Measurements from ENCODE around the gene SYNJ2.

Gene SYNJ2

DNA sequence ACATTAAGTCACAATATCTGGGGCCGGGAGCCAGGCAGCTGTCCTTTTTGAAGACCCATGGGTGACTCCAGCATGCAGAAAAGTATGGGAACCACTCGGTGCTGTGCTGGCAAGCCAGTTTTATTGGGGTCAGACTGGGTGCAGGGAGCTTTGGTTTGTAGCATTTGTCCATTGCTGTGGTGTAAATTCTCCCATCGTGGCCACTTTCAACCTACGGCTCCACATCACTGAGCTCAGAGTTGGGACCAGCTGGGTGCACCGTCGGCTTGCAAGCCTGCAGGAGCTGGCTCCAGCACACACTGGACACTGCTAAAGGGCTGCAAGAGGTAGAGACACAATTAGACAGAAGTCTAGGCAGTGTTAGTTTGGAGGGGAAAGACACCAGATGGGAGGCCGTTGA is 66.9 kb downstream of the SYNJ2 start:
- Histone ChIP-seq H3K36me3 (ENCODE audit: insufficient read depth) (no peaks in the 10 kb centered on the region), H3K27me3 (ENCODE audit: insufficient read depth, low read depth) (no peaks in the 10 kb centered on the region), H3K27ac (no peak overlapping the region), H3K9ac (no peak overlapping the region), H3K79me2 (ENCODE audit: insufficient read depth, low read depth) (no peaks in the 10 kb centered on the region), H3K4me1 (ENCODE audit: low read depth, poor library complexity, severe bottlenecking) (no peaks in the 10 kb centered on the region), H4K20me1 (ENCODE audit: insufficient read depth) (no peaks in the 10 kb centered on the region), H2AFZ (ENCODE audit: low read depth) (no peak overlapping the region), H3K4me2 (no peak overlapping the region), H3K4me3 (IDR thresholded peaks at IDR 0.05; ENCODE audit: insufficient read depth, low read depth, low read length) (no peak overlapping the region)
- TF ChIP-seq CTCF (conservative IDR thresholded peaks at IDR 0.05; ENCODE audit: low read depth, low read length) = no peak

- no peaks in the 10 kb centered on the region for H3K4me1 ChIP-seq (ENCODE audit: low read depth, poor library complexity, severe bottlenecking)
- no peak overlapping the region for H3K27ac ChIP-seq
- H4K20me1 ChIP-seq (ENCODE audit: insufficient read depth) = no peaks in the 10 kb centered on the region
- H3K9ac ChIP-seq = no peak overlapping the region
- H3K27me3 ChIP-seq (ENCODE audit: insufficient read depth, low read depth) = no peaks in the 10 kb centered on the region
- no peaks in the 10 kb centered on the region for H3K36me3 ChIP-seq (ENCODE audit: insufficient read depth)
- H3K4me3 ChIP-seq (IDR thresholded peaks at IDR 0.05; ENCODE audit: insufficient read depth, low read depth, low read length) = no peak overlapping the region
- no peak overlapping the region for H3K4me2 ChIP-seq
- no peak overlapping the region for H2AFZ ChIP-seq (ENCODE audit: low read depth)
- TF ChIP-seq CTCF (conservative IDR thresholded peaks at IDR 0.05; ENCODE audit: low read depth, low read length) = no peak
- no peaks in the 10 kb centered on the region for H3K79me2 ChIP-seq (ENCODE audit: insufficient read depth, low read depth)
Measured at GRCh38 chr6:158049055-158050028, 67.7 kb downstream of the SYNJ2 start.

DNA sequence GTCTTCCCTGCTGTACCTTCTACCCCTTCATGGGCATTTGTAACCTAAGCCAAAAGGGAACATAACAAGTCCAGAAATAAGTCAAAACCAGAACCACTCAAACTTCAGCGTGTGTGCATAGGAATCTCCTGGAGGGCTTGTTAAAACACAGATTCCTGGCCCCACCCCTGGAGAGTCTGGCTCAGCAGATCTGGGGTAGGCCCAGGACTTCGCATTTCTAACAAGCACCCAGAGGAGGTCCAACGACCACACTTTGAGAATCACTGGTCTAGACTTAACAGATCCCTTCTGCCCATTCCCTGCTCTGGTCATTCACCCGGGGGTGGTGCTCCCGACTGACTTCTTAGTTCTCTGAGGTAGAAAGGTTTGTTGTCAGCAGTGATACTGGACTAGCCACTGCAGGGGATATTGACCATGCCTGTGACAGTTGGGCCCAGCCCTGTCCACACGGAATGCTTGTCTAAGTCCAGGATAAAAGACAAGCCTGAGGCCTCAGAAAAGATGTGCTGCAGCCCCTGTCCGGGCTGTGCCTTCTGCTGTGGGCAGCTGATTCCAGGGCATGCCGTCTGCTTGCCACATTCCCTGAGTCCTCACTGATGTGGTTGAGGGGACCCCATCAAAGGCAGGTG is 68.6 kb downstream of the SYNJ2 start:
- H3K9ac ChIP-seq = no peak overlapping the region
- no peaks in the 10 kb centered on the region for H3K36me3 ChIP-seq (ENCODE audit: insufficient read depth)

GRCh38 chr6:158050955-158051354 is 69.3 kb downstream of the SYNJ2 start:
- Histone ChIP-seq H3K27ac (no peak overlapping the region), H3K27me3 (ENCODE audit: insufficient read depth, low read depth) (no peaks in the 10 kb centered on the region)
- no peak for TF ChIP-seq CTCF (conservative IDR thresholded peaks at IDR 0.05; ENCODE audit: low read depth, low read length)

More for the DNA sequence above, 68.6 kb downstream of the SYNJ2 start:
- Histone ChIP-seq H3K4me3 (IDR thresholded peaks at IDR 0.05; ENCODE audit: insufficient read depth, low read depth, low read length) (no peak overlapping the region), H3K79me2 (ENCODE audit: insufficient read depth, low read depth) (no peaks in the 10 kb centered on the region), H3K27ac (no peak overlapping the region), H3K4me1 (ENCODE audit: low read depth, poor library complexity, severe bottlenecking) (no peaks in the 10 kb centered on the region), H2AFZ (ENCODE audit: low read depth) (no peak overlapping the region), H3K4me2 (no peak overlapping the region), H3K27me3 (ENCODE audit: insufficient read depth, low read depth) (no peaks in the 10 kb centered on the region), H4K20me1 (ENCODE audit: insufficient read depth) (no peaks in the 10 kb centered on the region)
- TF ChIP-seq CTCF (conservative IDR thresholded peaks at IDR 0.05; ENCODE audit: low read depth, low read length) = no peak

More at GRCh38 chr6:158050955-158051354, 69.3 kb downstream of the SYNJ2 start:
- H3K4me2 ChIP-seq = no peak overlapping the region
- H3K9ac ChIP-seq = no peak overlapping the region
- no peaks in the 10 kb centered on the region for H3K36me3 ChIP-seq (ENCODE audit: insufficient read depth)
- no peak overlapping the region for H2AFZ ChIP-seq (ENCODE audit: low read depth)
- H3K79me2 ChIP-seq (ENCODE audit: insufficient read depth, low read depth) = no peaks in the 10 kb centered on the region
- no peaks in the 10 kb centered on the region for H3K4me1 ChIP-seq (ENCODE audit: low read depth, poor library complexity, severe bottlenecking)
- no peaks in the 10 kb centered on the region for H4K20me1 ChIP-seq (ENCODE audit: insufficient read depth)
- no peak overlapping the region for H3K4me3 ChIP-seq (IDR thresholded peaks at IDR 0.05; ENCODE audit: insufficient read depth, low read depth, low read length)
